Panc1 (cell line): ENCODE measurements around the gene MCF2L2. TPM values are rescaled to one million over a fixed set of nuclear protein-coding genes. Genes with fewer than 3 reads are reported as not detected.

ENCODE experiments used
- ATAC-seq: fragments of 200-7000 bp; cut with Tn5 transposase; 2 replicates; pipeline ENCODE4 v1.9.1; 2020; ENCODE audit warnings: mild to moderate bottlenecking, moderate library complexity
- BruUV-seq: library from RNA; stranded (reverse); fragments of 400-500 nt; replicated peaks from 2 replicates; lab custom pipeline; 2021; lab: Mats Ljungman, UMichigan
- CTCF ChIA-PET: fragments of 300-600 bp; sonication (Branson Sonifier 250); formaldehyde crosslinking; loops from one replicate; lab custom pipeline; 2022; ENCODE audit warnings: antibody characterized with exemption; lab: Charles Lee
- POLR2A ChIA-PET: fragments of 300-600 bp; sonication (Branson Sonifier 250); formaldehyde crosslinking; loops from one replicate; lab custom pipeline; 2022; ENCODE audit warnings: antibody characterized with exemption; lab: Charles Lee
- DNase-seq: peaks from one replicate; pipeline ENCODE4 v3.0.0-alpha.2; 2010; ENCODE audit warnings: low read depth, low spot score
- H3K27ac ChIP-seq: 2 replicates; pipeline ENCODE4 v1.5.1; 2011; ENCODE audit warnings: mild to moderate bottlenecking, low read length, inconsistent platforms
- H3K27me3 ChIP-seq: fragments of 200-500 bp; sonication (Bioruptor generic); 2 replicates; pipeline ENCODE4 v1.6.0; 2014; ENCODE audit warnings: low read length, inconsistent platforms; ENCODE audit not compliant: control insufficient read depth, insufficient read depth
- H3K36me3 ChIP-seq: fragments of 200-500 bp; sonication (Bioruptor generic); 2 replicates; pipeline ENCODE4 v1.5.1; 2014; ENCODE audit warnings: inconsistent platforms, mild to moderate bottlenecking, low read length, moderate library complexity; ENCODE audit not compliant: control insufficient read depth, insufficient read depth
- H3K4me1 ChIP-seq: 2 replicates; pipeline ENCODE4 v1.5.1; 2011; ENCODE audit warnings: inconsistent platforms, mild to moderate bottlenecking, low read length, moderate library complexity; ENCODE audit not compliant: control insufficient read depth, insufficient read depth
- H3K4me3 ChIP-seq, 2 experiments: 2 replicates each; pipeline ENCODE4 v1.5.1; 2011 to 2012; ENCODE audit warnings: low read depth in 2 of 2, low read length in 2 of 2, mild to moderate bottlenecking in 2 of 2, inconsistent platforms in 1 of 2, moderate library complexity in 1 of 2
- H3K9me3 ChIP-seq: fragments of 200-500 bp; sonication (Bioruptor generic); 2 replicates; pipeline ENCODE4 v1.5.1; 2014; ENCODE audit warnings: low read depth, mild to moderate bottlenecking, inconsistent platforms, low read length, moderate library complexity; ENCODE audit not compliant: control insufficient read depth, insufficient read depth
- CTCF ChIP-seq: fragments of 450-650 bp; IDR thresholded peaks from 2 replicates; pipeline ENCODE4 v1.5.1; 2017; ENCODE audit warnings: mild to moderate bottlenecking
- REST ChIP-seq, 2 experiments: IDR thresholded peaks; 2 replicates each; pipeline ENCODE4 v1.6.1; 2011 to 2012; ENCODE audit warnings: low read depth in 2 of 2, control low read depth in 1 of 2, low read length in 1 of 2, mild to moderate bottlenecking in 1 of 2, moderate library complexity in 1 of 2; ENCODE audit not compliant: insufficient read depth in 1 of 2
- SIN3A ChIP-seq: IDR thresholded peaks from 2 replicates; pipeline ENCODE4 v1.6.1; 2012; ENCODE audit warnings: low read depth, mild to moderate bottlenecking, low read length, moderate library complexity, borderline replicate concordance; ENCODE audit not compliant: insufficient read depth
- TCF7L2 ChIP-seq: IDR thresholded peaks from 2 replicates; pipeline ENCODE4 v1.6.1; 2011; ENCODE audit warnings: mild to moderate bottlenecking, low read depth, low read length, inconsistent platforms
- in situ Hi-C: cut with HindIII; loops from 2 replicates; pipeline ENCODE4 v1.10.0; 2016; ENCODE audit warnings: low sequenced_read_pairs, low pct_unique_long_range_greater_than_20kb
- intact Hi-C: fragments of 100-400 bp; cut with micrococcal nuclease; formaldehyde crosslinking; loops from one replicate; pipeline ENCODE4 v1.10.0; 2022; ENCODE audit not compliant: unreplicated experiment
- total RNA-seq: library from RNA; stranded (reverse); gene quantifications from one replicate; pipeline ENCODE4 v1.2.1, GENCODE V29; 2021; ENCODE audit not compliant: unreplicated experiment

MCF2L2 gene
- total RNA-seq, 1 experiment from 2014 or later, result 1.0 TPM

- Histone ChIP-seq H3K9me3 (peaks cover 11% of the 10 kb centered on the region; the same call in 1 of the 2 replicates), H3K4me1 (no peaks in the 10 kb centered on the region), H3K27ac (no peak overlapping the region), H3K36me3 (no peaks in the 10 kb centered on the region), H3K4me3 (no peak overlapping the region), H3K27me3 (no peaks in the 10 kb centered on the region; the same call in 1 of the 2 replicates)
- CTCF ChIA-PET, result no interaction called here
- DNase-seq (no peak), ATAC-seq (no peak)
- intact Hi-C loops (no loop called here), in situ Hi-C loops (no loop called here)
- no peak for TF ChIP-seq CTCF
- no peak for TF ChIP-seq SIN3A
- no peak for TF ChIP-seq TCF7L2
- TF ChIP-seq REST (IDR thresholded peaks at IDR 0.05; ENCODE audit: insufficient read depth in 1 of 2, low read depth in 2 of 2, low read length in 1 of 2), result no peak
- no TSS peak for BruUV-seq
- POLR2A ChIA-PET, result no interaction called here
These were observed 296.0 kb downstream of the MCF2L2 start for GRCh38 chr3:183132409-183132808.

GRCh38 chr3:183131735-183132134, 296.7 kb downstream of the MCF2L2 start:
- no TSS peak for BruUV-seq
- Histone ChIP-seq H3K4me3 (no peak overlapping the region), H3K27me3 (no peaks in the 10 kb centered on the region; the same call in 1 of the 2 replicates), H3K27ac (no peak overlapping the region), H3K4me1 (no peaks in the 10 kb centered on the region), H3K36me3 (no peaks in the 10 kb centered on the region), H3K9me3 (peaks cover 11% of the 10 kb centered on the region; the same call in 1 of the 2 replicates)
- ATAC-seq (no peak), DNase-seq (no peak)
- ChIA-PET CTCF (no interaction called here), POLR2A (no interaction called here)
- in situ Hi-C loops (no loop called here), intact Hi-C loops (no loop called here)
- TF ChIP-seq SIN3A (no peak), TCF7L2 (no peak)

GRCh38 chr3:183131186-183131725, 297.2 kb downstream of the MCF2L2 start:
- no peak for DNase-seq
- POLR2A ChIA-PET, result no interaction called here
- no peak overlapping the region for H3K4me3 ChIP-seq
- H3K27me3 ChIP-seq, result no peaks in the 10 kb centered on the region; the same call in 1 of the 2 replicates
- CTCF ChIA-PET, result no interaction called here
- in situ Hi-C loops, result no loop called here
- no peak for TF ChIP-seq CTCF
- intact Hi-C loops, result no loop called here
- BruUV-seq, result no TSS peak
- no peak overlapping the region for H3K27ac ChIP-seq
- ATAC-seq, result no peak
- H3K9me3 ChIP-seq, result peaks cover 11% of the 10 kb centered on the region; the same call in 1 of the 2 replicates
- H3K36me3 ChIP-seq, result no peaks in the 10 kb centered on the region
- no peaks in the 10 kb centered on the region for H3K4me1 ChIP-seq
